ENCODE data around the gene TPGS1.

Gene TPGS1

DNA sequence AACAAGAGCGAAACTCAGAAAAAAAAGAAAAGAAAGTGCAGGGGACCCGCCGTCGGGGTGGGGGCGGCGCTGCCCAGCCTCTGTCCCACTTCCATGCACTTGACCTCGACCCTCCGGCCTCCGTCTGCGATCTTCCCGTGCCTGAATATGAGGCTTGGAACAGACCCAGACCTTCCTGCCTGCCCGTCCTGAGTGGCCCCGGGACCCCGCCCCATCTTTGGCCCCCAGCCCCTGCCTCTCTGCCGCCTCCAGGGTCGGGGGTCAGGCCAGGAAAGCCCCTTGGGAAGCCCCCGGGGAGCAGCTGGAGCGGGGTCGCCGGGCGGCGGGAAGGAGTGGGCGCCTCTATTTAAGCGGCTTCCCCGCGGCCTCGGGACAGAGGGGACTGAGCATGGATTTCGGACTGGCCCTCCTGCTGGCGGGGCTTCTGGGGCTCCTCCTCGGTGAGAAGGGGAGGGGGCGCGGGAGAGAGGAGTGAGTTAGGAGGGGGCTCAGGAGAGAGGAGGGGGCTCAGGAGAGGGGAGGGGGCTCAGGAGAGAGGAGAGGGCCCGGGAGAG lies 11.1 kb upstream of the TPGS1 start, which contains the start of gene MADCAM1:
Gene MADCAM1 (plus strand): TSS at position 375 of the 554 bp plus-strand sequence. CDS start 14 bp downstream, at position 389.
- no peak for DNase-seq

DNA sequence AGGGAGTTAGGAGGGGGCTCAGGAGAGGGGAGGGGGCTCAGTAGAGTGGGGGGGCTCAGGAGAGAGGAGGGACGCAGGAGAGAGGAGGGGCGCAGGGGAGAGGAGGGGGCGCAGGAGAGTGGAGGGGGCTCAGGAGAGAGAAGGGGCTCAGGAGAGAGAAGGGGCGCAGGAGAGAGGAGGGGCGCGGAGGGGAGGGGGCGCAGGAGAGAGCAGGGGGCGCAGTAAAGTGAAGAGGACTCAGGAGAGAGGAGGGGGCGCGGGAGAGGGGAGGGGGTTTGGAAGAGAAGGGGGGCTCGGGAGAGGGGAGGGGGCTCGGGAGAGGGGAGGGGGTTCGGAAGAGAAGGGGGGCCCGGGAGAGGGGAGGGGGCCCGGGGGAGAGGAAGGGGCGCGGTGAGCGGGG lies 10.3 kb upstream of the TPGS1 start:
- DNase-seq: no peak

DNA sequence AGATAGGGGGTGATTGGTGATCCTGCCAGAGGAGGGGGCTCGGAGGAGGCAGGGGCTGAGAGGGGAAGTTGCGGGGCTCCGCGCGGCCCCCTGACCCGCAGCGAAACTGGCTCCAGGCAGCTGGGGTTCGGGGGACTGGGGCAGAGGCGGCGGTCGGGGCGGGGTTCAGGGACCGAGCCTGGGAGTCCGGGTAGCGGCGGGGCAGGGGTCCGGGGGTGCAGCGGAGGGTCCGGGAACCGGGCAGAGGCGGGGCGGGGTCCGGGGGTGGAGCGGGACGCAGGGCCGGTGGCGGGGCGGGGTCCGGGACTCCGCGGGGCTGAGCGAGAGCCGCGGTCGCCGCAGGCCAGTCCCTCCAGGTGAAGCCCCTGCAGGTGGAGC lies 9.8 kb upstream of the TPGS1 start:
- no peak for DNase-seq

DNA sequence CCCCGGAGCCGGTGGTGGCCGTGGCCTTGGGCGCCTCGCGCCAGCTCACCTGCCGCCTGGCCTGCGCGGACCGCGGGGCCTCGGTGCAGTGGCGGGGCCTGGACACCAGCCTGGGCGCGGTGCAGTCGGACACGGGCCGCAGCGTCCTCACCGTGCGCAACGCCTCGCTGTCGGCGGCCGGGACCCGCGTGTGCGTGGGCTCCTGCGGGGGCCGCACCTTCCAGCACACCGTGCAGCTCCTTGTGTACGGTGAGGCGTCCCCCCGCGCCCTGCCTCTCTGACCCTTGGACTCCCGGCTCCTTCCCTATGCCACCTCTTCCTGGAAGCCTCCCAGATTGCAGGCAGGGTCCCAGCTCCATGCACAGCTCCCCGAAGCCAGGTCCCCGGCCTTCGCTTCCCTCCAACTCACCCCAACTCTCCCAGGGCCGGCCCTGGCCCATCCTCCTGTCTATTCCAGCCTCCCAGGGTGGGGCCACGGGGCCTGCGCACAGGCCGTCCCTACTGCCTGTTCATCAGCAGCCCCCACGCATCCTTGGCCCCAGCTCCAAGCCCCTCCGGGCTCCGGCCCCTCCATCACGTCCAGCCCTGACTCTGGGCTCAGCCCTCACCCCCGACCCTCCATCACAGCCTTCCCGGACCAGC lies 9.3 kb upstream of the TPGS1 start:
- no peak for DNase-seq

GRCh38 chr19:498511-498891 lies 8.8 kb upstream of the TPGS1 start:
- no peak for DNase-seq

DNA sequence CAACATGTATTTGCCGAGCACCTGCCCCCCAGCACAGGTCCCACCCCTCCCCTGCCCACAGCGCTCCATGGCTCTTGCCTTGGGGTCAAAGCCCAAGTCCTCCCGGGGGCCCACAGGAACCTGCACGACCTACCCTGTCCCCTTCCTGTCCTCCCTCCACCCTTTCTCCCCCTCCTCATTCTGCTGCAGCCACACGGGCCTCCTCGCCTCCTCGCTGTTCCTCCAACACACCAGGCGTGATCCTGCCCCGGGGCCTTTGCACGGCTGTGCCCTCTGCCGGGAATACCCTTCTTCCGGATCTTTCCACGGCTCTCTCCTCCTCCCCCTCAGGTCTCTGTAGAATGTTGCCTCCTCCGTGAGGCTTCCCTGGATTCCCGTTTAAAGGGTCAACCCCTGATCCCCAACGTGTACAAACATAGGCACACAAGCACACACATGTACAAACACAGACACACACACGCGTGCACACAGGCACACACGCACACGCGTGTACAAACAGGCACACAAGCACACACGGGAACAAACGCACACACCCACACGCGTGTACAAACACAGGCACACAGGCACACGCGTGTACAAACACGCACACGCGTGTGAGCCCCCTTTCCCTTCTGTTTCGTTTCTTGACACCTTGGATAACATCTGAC lies 8.2 kb upstream of the TPGS1 start:
- DNase-seq: no peak

DNA sequence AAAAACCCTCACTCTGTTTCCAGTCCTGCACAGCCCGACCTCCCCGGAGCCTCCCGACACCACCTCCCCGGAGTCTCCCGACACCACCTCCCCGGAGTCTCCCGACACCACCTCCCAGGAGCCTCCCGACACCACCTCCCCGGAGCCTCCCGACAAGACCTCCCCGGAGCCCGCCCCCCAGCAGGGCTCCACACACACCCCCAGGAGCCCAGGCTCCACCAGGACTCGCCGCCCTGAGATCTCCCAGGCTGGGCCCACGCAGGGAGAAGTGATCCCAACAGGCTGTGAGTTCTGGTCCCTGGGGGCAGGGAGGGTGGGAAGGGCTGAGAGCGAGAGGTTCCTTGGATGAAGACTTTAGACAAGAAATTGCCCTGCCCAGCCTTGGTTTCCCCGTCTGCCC lies 5.7 kb upstream of the TPGS1 start:
- DNase-seq: no peak

- DNase-seq: no peak
These were observed 2.7 kb upstream of the TPGS1 start for GRCh38 chr19:504616-505015.

- DNase-seq: peak; percentile 82
These were observed 652 bp upstream of the TPGS1 start for GRCh38 chr19:506404-507285.

GRCh38 chr19:508204-509150 lies 1.2 kb downstream of the TPGS1 start:
- no peak for DNase-seq

DNA sequence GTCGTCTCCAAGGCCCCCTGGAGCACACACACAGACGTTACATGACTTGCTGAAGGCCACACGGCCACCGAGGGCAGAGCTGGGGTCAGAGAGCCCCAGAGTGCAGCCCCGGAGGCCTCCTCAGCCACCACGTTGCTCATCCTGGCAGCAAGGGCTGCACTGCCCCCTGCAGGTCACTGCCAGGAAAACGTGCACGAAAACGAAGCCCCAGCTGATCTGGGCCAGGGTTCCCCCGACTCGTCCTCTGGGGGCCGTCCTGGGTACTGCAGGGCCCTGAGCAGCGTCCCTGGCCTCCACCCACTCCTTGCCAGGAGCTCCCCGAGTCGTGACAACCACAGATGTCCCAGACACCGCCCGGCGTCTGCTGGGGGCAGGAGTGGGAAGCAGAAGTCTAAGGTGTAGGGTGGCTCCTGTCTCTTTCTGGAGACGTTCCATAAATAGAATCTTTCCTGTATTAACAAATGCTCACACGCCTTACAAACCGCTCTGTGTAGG lies 3.4 kb downstream of the TPGS1 start:
- peak; percentile 69 for DNase-seq

- peak; percentile 80 for DNase-seq
These were observed 4.0 kb downstream of the TPGS1 start for GRCh38 chr19:511101-511851.

DNA sequence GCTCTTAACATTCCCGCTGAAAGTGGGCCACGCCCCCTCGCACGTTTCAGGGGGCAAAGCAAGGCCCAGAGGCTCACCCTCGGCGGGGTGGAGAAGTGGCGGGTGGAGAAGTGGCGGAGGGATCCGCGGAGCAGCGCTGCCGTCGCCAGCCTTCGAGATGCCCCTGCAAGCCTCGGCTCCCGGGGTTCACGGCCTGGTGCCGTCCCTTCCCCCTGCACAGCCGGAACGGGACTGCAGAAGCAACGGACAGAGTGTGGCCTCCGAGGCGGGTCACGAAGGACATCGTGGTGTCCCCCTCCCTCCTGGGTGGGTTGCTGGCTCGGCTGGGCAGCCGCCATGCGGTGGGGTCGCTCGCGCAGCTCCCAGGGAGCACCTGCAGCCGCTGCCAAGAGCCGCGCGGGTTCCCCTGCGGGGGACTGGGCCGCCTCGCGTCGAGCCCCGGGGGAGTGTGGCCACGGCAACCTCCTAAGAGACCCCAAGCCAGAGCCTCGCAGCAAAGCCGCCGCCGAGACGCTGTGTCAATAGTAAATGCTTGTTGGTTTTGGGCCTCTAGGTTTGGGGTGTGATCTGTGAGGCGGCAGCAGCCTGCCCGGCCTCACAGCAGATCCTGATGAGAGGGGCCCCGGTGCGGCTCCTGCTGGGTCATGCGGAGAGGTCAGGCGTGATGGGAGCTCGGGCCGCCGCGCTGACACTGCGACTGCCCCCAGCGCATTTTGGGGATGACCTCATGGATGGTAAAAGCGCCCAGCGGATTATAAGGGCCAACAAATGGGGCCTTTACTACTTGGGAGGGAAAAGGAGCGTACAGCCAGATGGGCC lies 5.5 kb downstream of the TPGS1 start:
- no peak for DNase-seq

DNA sequence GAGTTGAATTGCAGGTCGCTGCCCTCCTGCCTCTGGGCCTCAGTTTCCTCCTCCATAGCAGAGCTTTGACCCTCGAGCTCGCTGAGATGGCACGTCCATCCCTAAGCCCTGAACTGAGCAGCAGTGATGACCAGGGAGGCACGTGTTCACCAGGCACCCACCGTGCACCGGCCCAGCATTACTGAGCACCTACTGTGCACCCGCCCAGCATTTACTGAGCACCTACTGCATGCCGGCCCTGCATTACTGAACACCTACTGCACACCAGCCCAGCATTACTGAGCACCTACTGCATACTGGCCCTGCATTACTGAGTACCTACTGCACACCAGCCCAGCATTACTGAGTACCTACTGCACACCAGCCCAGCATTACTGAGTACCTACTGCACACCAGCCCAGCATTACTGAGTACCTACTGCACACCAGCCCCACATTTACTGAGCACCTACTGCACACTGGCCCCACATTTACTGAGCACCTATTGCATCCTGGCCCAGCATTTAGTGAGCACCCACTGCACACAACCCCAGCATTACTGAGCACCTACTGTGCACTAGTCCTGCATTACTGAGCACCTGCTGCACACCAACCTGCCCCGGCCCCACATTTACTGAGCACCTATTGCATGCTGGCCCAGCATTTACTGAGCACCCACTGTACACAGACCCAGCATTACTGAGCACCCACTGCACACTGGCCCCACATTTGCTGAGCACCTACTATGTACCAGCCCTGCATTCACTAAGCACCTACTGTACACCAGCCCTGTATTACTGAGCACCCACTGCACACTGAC lies 6.3 kb downstream of the TPGS1 start:
- no peak for DNase-seq

GRCh38 chr19:514166-514663 lies 6.9 kb downstream of the TPGS1 start:
- no peak for DNase-seq

DNA sequence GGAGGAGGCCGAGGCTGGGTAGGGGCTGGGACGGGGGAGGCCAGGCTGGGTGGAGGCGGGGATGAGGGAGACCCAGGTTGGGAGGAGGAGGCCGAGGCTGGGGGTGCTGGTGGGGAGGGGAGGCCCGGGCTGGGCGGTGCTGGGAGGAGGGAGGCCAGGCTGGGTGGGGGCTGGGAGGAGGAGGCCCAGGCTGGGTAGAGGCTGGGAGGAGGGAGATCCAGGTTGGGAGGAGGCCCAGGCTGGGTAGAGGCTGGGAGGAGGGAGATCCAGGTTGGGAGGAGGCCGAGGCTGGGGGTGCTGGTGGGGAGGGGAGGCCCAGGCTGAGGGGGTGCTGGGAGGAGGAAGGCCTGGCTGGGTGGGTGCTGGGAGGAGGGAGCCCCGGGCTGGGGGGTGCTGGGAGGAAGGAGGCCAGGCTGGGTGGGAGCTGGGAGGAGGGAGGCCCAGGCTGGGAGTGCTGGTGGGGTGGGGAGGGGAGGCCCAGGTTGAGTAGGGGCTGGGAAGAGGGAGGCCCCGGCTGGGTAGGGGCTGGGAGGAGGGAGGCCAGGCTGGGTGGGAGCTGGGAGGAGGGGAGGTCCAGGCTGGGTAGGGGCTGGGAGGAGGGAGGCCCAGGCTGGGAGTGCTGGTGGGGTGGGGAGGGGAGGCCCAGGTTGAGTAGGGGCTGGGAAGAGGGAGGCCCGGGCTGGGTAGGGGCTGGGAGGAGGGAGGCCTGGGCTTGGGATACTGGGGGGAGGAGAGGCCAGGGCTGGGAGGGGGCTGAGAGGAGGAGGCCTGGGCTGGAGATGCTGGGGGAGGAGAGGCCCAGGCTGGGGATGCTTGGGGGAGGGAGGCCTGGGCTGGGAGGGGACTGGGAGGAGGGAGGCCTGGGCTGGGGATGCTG lies 10.7 kb downstream of the TPGS1 start:
- DNase-seq: no peak

GRCh38 chr19:518598-519231 lies 11.4 kb downstream of the TPGS1 start:
- no peak for DNase-seq

DNA sequence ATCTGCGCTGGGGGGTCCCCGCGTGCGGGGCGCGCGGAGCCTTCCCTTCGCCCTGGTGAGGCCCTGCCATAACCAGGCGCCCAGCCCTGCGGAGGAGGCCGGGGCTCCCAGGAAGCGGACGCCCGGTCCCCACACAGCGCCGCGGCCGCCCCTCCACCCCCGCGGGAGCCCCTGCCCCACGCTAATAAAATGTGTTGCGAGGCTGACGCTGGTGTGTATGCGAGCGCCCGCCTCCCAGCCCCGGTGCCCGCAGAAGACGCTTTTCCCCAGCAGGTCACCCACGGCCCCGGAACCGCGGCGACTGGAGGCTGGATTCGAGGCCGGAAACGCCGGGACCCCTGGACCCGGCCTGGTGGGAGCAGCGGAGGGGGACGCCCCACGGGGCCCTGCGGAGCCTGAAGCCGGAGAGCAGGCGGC lies 12.2 kb downstream of the TPGS1 start:
- DNase-seq: no peak

Data from activated gamma-delta T cell (primary cell).